ENCODE results near the gene FHAD1.

- TF ChIP-seq EZH2phosphoT487 (IDR thresholded peaks at IDR 0.05; ENCODE audit: borderline replicate concordance, low read length) (no peak), CTCF (IDR thresholded peaks at IDR 0.05; ENCODE audit: low read depth, low read length, poor library complexity, severe bottlenecking) (no peak)
These were observed 160.6 kb downstream of the FHAD1 start for GRCh38 chr1:15407580-15407979.
